ENCODE results near the gene ME1.

GRCh38 chr6:83365931-83366330 is 64.9 kb downstream of the ME1 start:
- TF ChIP-seq ZNF571 (tag by site-specific recombination; IDR thresholded peaks at IDR 0.05) (no peak), TSHZ1 (tag by site-specific recombination; IDR thresholded peaks at IDR 0.05; ENCODE audit: borderline replicate concordance) (no peak), YY1 (tag by site-specific recombination; IDR thresholded peaks at IDR 0.05) (no peak), SCRT1 (tag by site-specific recombination; IDR thresholded peaks at IDR 0.05; ENCODE audit: borderline replicate concordance) (no peak), PRDM1 (tag by site-specific recombination; IDR thresholded peaks at IDR 0.05) (no peak), SETDB1 (IDR thresholded peaks at IDR 0.05; ENCODE audit: insufficient read length, low read length) (no peak), OSR2 (tag by site-specific recombination; IDR thresholded peaks at IDR 0.05) (no peak), ZNF211 (tag by site-specific recombination; IDR thresholded peaks at IDR 0.05; ENCODE audit: low read depth) (no peak), REST (tag by site-specific recombination; IDR thresholded peaks at IDR 0.05) (no peak), ZNF114 (tag by site-specific recombination; IDR thresholded peaks at IDR 0.05) (no peak), PATZ1 (tag by site-specific recombination; IDR thresholded peaks at IDR 0.05) (no peak)
- TF ChIP-seq, protein P1, sequence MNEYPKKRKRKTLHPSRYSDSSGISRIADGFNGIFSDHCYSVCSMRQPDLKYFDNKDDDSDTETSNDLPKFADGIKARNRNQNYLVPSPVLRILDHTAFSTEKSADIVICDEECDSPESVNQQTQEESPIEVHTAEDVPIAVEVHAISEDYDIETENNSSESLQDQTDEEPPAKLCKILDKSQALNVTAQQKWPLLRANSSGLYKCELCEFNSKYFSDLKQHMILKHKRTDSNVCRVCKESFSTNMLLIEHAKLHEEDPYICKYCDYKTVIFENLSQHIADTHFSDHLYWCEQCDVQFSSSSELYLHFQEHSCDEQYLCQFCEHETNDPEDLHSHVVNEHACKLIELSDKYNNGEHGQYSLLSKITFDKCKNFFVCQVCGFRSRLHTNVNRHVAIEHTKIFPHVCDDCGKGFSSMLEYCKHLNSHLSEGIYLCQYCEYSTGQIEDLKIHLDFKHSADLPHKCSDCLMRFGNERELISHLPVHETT (tag by site-specific recombination; IDR thresholded peaks at IDR 0.05) = no peak
- TF ChIP-seq, protein P2, sequence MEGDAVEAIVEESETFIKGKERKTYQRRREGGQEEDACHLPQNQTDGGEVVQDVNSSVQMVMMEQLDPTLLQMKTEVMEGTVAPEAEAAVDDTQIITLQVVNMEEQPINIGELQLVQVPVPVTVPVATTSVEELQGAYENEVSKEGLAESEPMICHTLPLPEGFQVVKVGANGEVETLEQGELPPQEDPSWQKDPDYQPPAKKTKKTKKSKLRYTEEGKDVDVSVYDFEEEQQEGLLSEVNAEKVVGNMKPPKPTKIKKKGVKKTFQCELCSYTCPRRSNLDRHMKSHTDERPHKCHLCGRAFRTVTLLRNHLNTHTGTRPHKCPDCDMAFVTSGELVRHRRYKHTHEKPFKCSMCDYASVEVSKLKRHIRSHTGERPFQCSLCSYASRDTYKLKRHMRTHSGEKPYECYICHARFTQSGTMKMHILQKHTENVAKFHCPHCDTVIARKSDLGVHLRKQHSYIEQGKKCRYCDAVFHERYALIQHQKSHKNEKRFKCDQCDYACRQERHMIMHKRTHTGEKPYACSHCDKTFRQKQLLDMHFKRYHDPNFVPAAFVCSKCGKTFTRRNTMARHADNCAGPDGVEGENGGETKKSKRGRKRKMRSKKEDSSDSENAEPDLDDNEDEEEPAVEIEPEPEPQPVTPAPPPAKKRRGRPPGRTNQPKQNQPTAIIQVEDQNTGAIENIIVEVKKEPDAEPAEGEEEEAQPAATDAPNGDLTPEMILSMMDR (tag by site-specific recombination; IDR thresholded peaks at IDR 0.05) = no peak
